WTC11 (cell line): Measurements from ENCODE around the gene GPR162. TPM values are rescaled to one million over a fixed set of nuclear protein-coding genes. Genes with fewer than 3 reads are reported as not detected.

ENCODE experiments used
- ATAC-seq: fragments of 200-7000 bp; cut with Tn5 transposase; 2 replicates; pipeline ENCODE4 v1.10.0; 2021; ENCODE audit warnings: mild to moderate bottlenecking, moderate library complexity
- CTCF ChIA-PET: fragments of 300-600 bp; sonication (Branson Sonifier 250); formaldehyde crosslinking; loops from one replicate; lab custom pipeline; 2021; ENCODE audit warnings: antibody characterized with exemption; lab: Charles Lee
- POLR2A ChIA-PET: fragments of 350-600 bp; sonication (Branson Sonifier 250); formaldehyde crosslinking; loops from one replicate; lab custom pipeline; 2021; ENCODE audit warnings: antibody characterized with exemption; lab: Charles Lee
- DNase-seq: peaks from one replicate; pipeline ENCODE4 v3.0.0; 2021; ENCODE audit warnings: low spot score
- H3K27ac Mint-ChIP-seq: 2 replicates; pipeline ENCODE4 v1.8.0; 2021; ENCODE audit warnings: mixed read lengths
- H3K27me3 Mint-ChIP-seq: 2 replicates; pipeline ENCODE4 v1.8.0; 2021; ENCODE audit warnings: low read depth, mild to moderate bottlenecking, moderate library complexity, mixed read lengths
- H3K36me3 Mint-ChIP-seq: 2 replicates; pipeline ENCODE4 v1.8.0; 2021; ENCODE audit warnings: mixed read lengths
- H3K4me1 Mint-ChIP-seq: 2 replicates; pipeline ENCODE4 v1.8.0; 2022; ENCODE audit warnings: mixed read lengths
- H3K4me3 Mint-ChIP-seq: 2 replicates; pipeline ENCODE4 v1.8.0; 2021; ENCODE audit warnings: mild to moderate bottlenecking, moderate library complexity, mixed read lengths
- H3K9me3 Mint-ChIP-seq: 2 replicates; pipeline ENCODE4 v1.8.0; 2021; ENCODE audit warnings: mixed read lengths
- CBFB ChIP-seq: sonication (generic); formaldehyde crosslinking; IDR thresholded peaks from 2 replicates; pipeline ENCODE4 v1.8.1; 2022; ENCODE audit warnings: mild to moderate bottlenecking, low read depth, missing genetic modification reagents
- FOXK1 ChIP-seq: sonication (generic); formaldehyde crosslinking; IDR thresholded peaks from 2 replicates; pipeline ENCODE4 v1.8.0; 2022; ENCODE audit warnings: mild to moderate bottlenecking, moderate library complexity, missing genetic modification reagents
- GRHL2 ChIP-seq: fragments of 250-450 bp; sonication (Bioruptor Pico); IDR thresholded peaks from 2 replicates; pipeline ENCODE4 v1.8.0; 2022; ENCODE audit warnings: mild to moderate bottlenecking, moderate library complexity; ENCODE audit not compliant: insufficient replicate concordance, severe bottlenecking
- IRF2 ChIP-seq: sonication (generic); formaldehyde crosslinking; IDR thresholded peaks from 2 replicates; pipeline ENCODE4 v1.8.0; 2022; ENCODE audit warnings: low read depth, missing genetic modification reagents, borderline replicate concordance
- NR3C1 ChIP-seq: sonication (generic); formaldehyde crosslinking; conservative IDR thresholded peaks from 2 replicates; pipeline ENCODE4 v1.8.1; 2023; ENCODE audit warnings: low read depth, mild to moderate bottlenecking, missing genetic modification reagents
- RELA ChIP-seq: sonication (generic); formaldehyde crosslinking; IDR thresholded peaks from 2 replicates; pipeline ENCODE4 v1.8.1; 2022; ENCODE audit warnings: missing genetic modification reagents, mild to moderate bottlenecking, borderline replicate concordance
- SMAD3 ChIP-seq: sonication (generic); formaldehyde crosslinking; IDR thresholded peaks from 2 replicates; pipeline ENCODE4 v1.8.0; 2022; ENCODE audit warnings: missing genetic modification reagents, mild to moderate bottlenecking, borderline replicate concordance
- SMAD4 ChIP-seq: sonication (generic); formaldehyde crosslinking; IDR thresholded peaks from 2 replicates; pipeline ENCODE4 v1.8.0; 2022; ENCODE audit warnings: mild to moderate bottlenecking, missing genetic modification reagents
- TCF7 ChIP-seq: sonication (generic); formaldehyde crosslinking; IDR thresholded peaks from 2 replicates; pipeline ENCODE4 v1.8.0; 2022; ENCODE audit warnings: mild to moderate bottlenecking, low read depth, missing genetic modification reagents, moderate library complexity
- ZNF121 ChIP-seq: sonication (generic); formaldehyde crosslinking; IDR thresholded peaks from 2 replicates; pipeline ENCODE4 v1.8.0; 2023; ENCODE audit warnings: missing genetic modification reagents
- ZNF416 ChIP-seq: fragments of 250-450 bp; sonication (Bioruptor Pico); IDR thresholded peaks from 2 replicates; pipeline ENCODE4 v1.9.0; 2021; ENCODE audit warnings: mild to moderate bottlenecking, inconsistent platforms
- ZNF423 ChIP-seq: fragments of 250-450 bp; sonication (Bioruptor Pico); IDR thresholded peaks from 2 replicates; pipeline ENCODE4 v2.1.2; 2022; ENCODE audit warnings: mild to moderate bottlenecking, moderate library complexity
- total RNA-seq: library from RNA; stranded (reverse); gene quantifications from 3 replicates; pipeline ENCODE4 v1.2.3, GENCODE V29; 2021
- TF ChIP-seq, protein P1 (sequence below): sonication (generic); formaldehyde crosslinking; IDR thresholded peaks from 2 replicates; pipeline ENCODE4 v1.8.1; 2022; ENCODE audit warnings: mild to moderate bottlenecking, moderate library complexity, missing genetic modification reagents
- TF ChIP-seq, protein P2 (sequence below): fragments of 250-450 bp; sonication (Bioruptor Pico); IDR thresholded peaks from 2 replicates; pipeline ENCODE4 v1.9.0; 2021; ENCODE audit warnings: mild to moderate bottlenecking, borderline replicate concordance
- TF ChIP-seq, protein P3 (sequence below): fragments of 250-450 bp; sonication (Bioruptor Pico); IDR thresholded peaks from 2 replicates; pipeline ENCODE4 v1.9.0; 2021; ENCODE audit warnings: mild to moderate bottlenecking
- TF ChIP-seq, protein P4 (sequence below): sonication (generic); formaldehyde crosslinking; IDR thresholded peaks from 2 replicates; pipeline ENCODE4 v1.8.1; 2022; ENCODE audit warnings: low read depth, missing genetic modification reagents, borderline replicate concordance
- TF ChIP-seq, protein P5 (sequence below): fragments of 250-450 bp; sonication (Bioruptor Pico); conservative IDR thresholded peaks from 2 replicates; pipeline ENCODE4 v1.9.0; 2021; ENCODE audit warnings: mild to moderate bottlenecking
- TF ChIP-seq, protein P6 (sequence below): sonication (generic); formaldehyde crosslinking; IDR thresholded peaks from 2 replicates; pipeline ENCODE4 v1.8.0; 2022; ENCODE audit warnings: missing genetic modification reagents
- TF ChIP-seq, protein P7 (sequence below): sonication (generic); formaldehyde crosslinking; IDR thresholded peaks from 2 replicates; pipeline ENCODE4 v1.8.0; 2022; ENCODE audit warnings: mild to moderate bottlenecking, missing genetic modification reagents
- TF ChIP-seq, protein P8 (sequence below): sonication (generic); formaldehyde crosslinking; IDR thresholded peaks from 2 replicates; pipeline ENCODE4 v1.8.0; 2022; ENCODE audit warnings: mild to moderate bottlenecking, missing genetic modification reagents

GPR162 gene
- total RNA-seq, 1 experiment from 2014 or later: 7.3 TPM

DNA sequence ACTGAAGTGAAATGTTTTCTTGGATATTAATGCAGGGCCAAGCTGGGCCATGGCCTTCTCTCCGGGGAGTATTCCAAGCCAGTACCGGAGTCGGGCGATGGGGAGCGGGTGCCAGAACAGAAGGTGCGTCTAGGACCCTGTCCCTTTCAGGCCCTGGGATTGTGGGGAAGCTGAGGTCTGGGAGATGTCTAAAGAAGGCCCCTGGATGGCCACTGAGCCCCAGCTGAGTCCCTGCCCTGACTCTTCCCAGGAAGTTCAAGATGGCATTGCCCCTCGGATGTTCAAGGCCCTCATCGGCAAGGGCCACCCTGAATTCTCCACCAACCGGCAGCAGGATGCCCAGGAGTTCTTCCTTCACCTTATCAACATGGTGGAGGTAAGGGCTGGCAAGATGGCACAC, 38.5 kb downstream of the GPR162 start:
- DNase-seq (no peak), ATAC-seq (no peak)
- H3K36me3 Mint-ChIP-seq: peaks cover 76% of the 10 kb centered on the region
- H3K27ac Mint-ChIP-seq: no peak overlapping the region
- ChIA-PET POLR2A (no interaction called here), CTCF (interaction anchor here (2.0 kb wide), 1 partner anchor 9 kb away, joined by 5 read pairs; no protein-coding TSS in a partner anchor)
- H3K4me3 Mint-ChIP-seq: no peak overlapping the region
- H3K9me3 Mint-ChIP-seq: no peaks in the 10 kb centered on the region
- no peaks in the 10 kb centered on the region for H3K27me3 Mint-ChIP-seq
- peaks cover 2% of the 10 kb centered on the region; the same call in 1 of the 2 replicates for H3K4me1 Mint-ChIP-seq
- TF ChIP-seq ZNF423: no peak
- TF ChIP-seq, protein P1, sequence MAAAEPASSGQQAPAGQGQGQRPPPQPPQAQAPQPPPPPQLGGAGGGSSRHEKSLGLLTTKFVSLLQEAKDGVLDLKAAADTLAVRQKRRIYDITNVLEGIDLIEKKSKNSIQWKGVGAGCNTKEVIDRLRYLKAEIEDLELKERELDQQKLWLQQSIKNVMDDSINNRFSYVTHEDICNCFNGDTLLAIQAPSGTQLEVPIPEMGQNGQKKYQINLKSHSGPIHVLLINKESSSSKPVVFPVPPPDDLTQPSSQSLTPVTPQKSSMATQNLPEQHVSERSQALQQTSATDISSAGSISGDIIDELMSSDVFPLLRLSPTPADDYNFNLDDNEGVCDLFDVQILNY: no peak
- TF ChIP-seq, protein P2, sequence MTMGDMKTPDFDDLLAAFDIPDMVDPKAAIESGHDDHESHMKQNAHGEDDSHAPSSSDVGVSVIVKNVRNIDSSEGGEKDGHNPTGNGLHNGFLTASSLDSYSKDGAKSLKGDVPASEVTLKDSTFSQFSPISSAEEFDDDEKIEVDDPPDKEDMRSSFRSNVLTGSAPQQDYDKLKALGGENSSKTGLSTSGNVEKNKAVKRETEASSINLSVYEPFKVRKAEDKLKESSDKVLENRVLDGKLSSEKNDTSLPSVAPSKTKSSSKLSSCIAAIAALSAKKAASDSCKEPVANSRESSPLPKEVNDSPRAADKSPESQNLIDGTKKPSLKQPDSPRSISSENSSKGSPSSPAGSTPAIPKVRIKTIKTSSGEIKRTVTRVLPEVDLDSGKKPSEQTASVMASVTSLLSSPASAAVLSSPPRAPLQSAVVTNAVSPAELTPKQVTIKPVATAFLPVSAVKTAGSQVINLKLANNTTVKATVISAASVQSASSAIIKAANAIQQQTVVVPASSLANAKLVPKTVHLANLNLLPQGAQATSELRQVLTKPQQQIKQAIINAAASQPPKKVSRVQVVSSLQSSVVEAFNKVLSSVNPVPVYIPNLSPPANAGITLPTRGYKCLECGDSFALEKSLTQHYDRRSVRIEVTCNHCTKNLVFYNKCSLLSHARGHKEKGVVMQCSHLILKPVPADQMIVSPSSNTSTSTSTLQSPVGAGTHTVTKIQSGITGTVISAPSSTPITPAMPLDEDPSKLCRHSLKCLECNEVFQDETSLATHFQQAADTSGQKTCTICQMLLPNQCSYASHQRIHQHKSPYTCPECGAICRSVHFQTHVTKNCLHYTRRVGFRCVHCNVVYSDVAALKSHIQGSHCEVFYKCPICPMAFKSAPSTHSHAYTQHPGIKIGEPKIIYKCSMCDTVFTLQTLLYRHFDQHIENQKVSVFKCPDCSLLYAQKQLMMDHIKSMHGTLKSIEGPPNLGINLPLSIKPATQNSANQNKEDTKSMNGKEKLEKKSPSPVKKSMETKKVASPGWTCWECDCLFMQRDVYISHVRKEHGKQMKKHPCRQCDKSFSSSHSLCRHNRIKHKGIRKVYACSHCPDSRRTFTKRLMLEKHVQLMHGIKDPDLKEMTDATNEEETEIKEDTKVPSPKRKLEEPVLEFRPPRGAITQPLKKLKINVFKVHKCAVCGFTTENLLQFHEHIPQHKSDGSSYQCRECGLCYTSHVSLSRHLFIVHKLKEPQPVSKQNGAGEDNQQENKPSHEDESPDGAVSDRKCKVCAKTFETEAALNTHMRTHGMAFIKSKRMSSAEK: no peak
- TF ChIP-seq TCF7 (CRISPR knock-in tag): no peak
- no peak for TF ChIP-seq GRHL2 (CRISPR knock-in tag)
- no peak for TF ChIP-seq FOXK1 (CRISPR knock-in tag)
- TF ChIP-seq ZNF416: no peak
- TF ChIP-seq IRF2 (CRISPR knock-in tag): no peak
- TF ChIP-seq, protein P3, sequence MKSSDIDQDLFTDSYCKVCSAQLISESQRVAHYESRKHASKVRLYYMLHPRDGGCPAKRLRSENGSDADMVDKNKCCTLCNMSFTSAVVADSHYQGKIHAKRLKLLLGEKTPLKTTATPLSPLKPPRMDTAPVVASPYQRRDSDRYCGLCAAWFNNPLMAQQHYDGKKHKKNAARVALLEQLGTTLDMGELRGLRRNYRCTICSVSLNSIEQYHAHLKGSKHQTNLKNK (CRISPR knock-in tag): no peak
- TF ChIP-seq ZNF121 (CRISPR knock-in tag): no peak
- TF ChIP-seq SMAD4 (CRISPR knock-in tag): no peak
- no peak for TF ChIP-seq CBFB (CRISPR knock-in tag)
- TF ChIP-seq, all 79 proteins: peak for 0

DNA sequence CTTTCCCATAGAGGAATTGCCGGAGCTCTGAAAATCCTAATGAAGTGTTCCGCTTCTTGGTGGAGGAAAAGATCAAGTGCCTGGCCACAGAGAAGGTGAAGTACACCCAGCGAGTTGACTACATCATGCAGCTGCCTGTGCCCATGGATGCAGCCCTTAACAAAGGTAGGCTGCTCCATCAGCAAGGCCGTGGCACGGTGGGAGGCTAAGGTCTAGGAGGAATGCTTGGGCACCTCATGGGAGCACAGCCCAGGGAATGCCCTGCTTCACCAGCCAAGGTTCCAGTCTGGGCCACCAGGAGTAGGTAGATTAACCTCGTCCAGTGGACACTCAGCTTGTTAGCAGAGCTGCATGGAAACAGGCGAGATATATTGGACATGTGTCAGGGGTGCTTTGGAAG, 39.3 kb downstream of the GPR162 start:
- DNase-seq (no peak), ATAC-seq (no peak)
- ChIA-PET CTCF (interaction anchor here (0.7 kb wide), 1 partner anchor 8 kb away, joined by 4 read pairs; no protein-coding TSS in a partner anchor), POLR2A (no interaction called here)
- Mint-ChIP-seq H3K4me1 (peaks cover 9% of the 10 kb centered on the region), H3K9me3 (no peaks in the 10 kb centered on the region), H3K4me3 (no peak overlapping the region), H3K27ac (no peak overlapping the region), H3K36me3 (peaks cover 78% of the 10 kb centered on the region), H3K27me3 (no peaks in the 10 kb centered on the region)
- TF ChIP-seq, protein P4, sequence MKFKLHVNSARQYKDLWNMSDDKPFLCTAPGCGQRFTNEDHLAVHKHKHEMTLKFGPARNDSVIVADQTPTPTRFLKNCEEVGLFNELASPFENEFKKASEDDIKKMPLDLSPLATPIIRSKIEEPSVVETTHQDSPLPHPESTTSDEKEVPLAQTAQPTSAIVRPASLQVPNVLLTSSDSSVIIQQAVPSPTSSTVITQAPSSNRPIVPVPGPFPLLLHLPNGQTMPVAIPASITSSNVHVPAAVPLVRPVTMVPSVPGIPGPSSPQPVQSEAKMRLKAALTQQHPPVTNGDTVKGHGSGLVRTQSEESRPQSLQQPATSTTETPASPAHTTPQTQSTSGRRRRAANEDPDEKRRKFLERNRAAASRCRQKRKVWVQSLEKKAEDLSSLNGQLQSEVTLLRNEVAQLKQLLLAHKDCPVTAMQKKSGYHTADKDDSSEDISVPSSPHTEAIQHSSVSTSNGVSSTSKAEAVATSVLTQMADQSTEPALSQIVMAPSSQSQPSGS (CRISPR knock-in tag): no peak
- TF ChIP-seq, protein P5, sequence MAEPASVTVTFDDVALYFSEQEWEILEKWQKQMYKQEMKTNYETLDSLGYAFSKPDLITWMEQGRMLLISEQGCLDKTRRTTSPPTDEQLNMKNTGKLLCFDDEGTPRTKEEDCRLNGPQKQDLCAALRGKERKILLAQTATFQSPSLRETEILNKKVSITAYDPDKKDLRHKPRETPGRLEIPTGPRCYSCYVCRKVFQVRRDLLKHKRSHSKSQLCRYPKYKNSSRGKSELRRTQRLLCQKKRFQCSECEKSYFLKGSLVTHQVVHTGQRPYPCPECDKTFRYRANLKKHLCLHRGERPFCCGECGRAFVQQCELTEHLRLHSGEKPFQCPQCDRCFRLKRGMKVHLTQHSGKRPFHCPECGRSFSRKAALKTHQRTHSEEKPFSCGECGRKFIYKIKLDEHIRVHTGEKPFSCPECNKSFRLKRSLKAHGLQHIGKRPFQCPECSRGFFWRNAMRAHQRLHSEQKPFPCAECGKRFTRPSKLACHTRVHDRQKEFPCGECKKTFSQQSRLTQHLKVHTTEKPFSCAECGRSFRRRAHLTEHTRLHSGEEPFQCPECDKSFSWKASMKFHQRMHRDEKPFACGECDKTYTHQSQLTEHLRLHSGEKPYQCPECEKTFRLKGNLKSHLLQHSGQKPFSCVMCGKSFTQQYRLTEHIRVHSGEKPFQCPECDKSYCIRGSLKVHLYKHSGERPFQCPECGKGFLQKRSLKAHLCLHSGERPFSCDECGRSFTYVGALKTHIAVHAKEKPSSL: no peak
- TF ChIP-seq RELA (CRISPR knock-in tag): no peak
- TF ChIP-seq, protein P6, sequence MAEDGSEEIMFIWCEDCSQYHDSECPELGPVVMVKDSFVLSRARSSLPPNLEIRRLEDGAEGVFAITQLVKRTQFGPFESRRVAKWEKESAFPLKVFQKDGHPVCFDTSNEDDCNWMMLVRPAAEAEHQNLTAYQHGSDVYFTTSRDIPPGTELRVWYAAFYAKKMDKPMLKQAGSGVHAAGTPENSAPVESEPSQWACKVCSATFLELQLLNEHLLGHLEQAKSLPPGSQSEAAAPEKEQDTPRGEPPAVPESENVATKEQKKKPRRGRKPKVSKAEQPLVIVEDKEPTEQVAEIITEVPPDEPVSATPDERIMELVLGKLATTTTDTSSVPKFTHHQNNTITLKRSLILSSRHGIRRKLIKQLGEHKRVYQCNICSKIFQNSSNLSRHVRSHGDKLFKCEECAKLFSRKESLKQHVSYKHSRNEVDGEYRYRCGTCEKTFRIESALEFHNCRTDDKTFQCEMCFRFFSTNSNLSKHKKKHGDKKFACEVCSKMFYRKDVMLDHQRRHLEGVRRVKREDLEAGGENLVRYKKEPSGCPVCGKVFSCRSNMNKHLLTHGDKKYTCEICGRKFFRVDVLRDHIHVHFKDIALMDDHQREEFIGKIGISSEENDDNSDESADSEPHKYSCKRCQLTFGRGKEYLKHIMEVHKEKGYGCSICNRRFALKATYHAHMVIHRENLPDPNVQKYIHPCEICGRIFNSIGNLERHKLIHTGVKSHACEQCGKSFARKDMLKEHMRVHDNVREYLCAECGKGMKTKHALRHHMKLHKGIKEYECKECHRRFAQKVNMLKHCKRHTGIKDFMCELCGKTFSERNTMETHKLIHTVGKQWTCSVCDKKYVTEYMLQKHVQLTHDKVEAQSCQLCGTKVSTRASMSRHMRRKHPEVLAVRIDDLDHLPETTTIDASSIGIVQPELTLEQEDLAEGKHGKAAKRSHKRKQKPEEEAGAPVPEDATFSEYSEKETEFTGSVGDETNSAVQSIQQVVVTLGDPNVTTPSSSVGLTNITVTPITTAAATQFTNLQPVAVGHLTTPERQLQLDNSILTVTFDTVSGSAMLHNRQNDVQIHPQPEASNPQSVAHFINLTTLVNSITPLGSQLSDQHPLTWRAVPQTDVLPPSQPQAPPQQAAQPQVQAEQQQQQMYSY (CRISPR knock-in tag): no peak
- TF ChIP-seq SMAD3 (CRISPR knock-in tag): no peak
- no peak for TF ChIP-seq NR3C1 (CRISPR knock-in tag)
- TF ChIP-seq, protein P7, sequence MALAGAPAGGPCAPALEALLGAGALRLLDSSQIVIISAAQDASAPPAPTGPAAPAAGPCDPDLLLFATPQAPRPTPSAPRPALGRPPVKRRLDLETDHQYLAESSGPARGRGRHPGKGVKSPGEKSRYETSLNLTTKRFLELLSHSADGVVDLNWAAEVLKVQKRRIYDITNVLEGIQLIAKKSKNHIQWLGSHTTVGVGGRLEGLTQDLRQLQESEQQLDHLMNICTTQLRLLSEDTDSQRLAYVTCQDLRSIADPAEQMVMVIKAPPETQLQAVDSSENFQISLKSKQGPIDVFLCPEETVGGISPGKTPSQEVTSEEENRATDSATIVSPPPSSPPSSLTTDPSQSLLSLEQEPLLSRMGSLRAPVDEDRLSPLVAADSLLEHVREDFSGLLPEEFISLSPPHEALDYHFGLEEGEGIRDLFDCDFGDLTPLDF: no peak
- TF ChIP-seq, protein P8, sequence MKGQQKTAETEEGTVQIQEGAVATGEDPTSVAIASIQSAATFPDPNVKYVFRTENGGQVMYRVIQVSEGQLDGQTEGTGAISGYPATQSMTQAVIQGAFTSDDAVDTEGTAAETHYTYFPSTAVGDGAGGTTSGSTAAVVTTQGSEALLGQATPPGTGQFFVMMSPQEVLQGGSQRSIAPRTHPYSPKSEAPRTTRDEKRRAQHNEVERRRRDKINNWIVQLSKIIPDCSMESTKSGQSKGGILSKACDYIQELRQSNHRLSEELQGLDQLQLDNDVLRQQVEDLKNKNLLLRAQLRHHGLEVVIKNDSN (CRISPR knock-in tag): no peak
